Retinal pigment epithelial cell (primary cell): ENCODE measurements around the gene IL1RAPL1.
"Not testable (repeated sequence)": the region's sequence is repeated elsewhere in the genome, so short reads cannot be mapped to it uniquely, and the experiment has no call there.

Source experiments
- DNase-seq: peaks from one replicate; pipeline ENCODE4 v3.0.0-alpha.2; 2010; ENCODE audit warnings: low read depth
- H3K4me3 ChIP-seq: 2 replicates; pipeline ENCODE4 v1.5.1; 2011; ENCODE audit warnings: mild to moderate bottlenecking, low read length, control low read depth, moderate library complexity
- TF ChIP-seq, protein P1 (sequence below): conservative IDR thresholded peaks from 2 replicates; pipeline ENCODE4 v1.5.1; 2011; ENCODE audit warnings: low read depth, low read length, control low read depth, inconsistent platforms

The IL1RAPL1 gene

DNA sequence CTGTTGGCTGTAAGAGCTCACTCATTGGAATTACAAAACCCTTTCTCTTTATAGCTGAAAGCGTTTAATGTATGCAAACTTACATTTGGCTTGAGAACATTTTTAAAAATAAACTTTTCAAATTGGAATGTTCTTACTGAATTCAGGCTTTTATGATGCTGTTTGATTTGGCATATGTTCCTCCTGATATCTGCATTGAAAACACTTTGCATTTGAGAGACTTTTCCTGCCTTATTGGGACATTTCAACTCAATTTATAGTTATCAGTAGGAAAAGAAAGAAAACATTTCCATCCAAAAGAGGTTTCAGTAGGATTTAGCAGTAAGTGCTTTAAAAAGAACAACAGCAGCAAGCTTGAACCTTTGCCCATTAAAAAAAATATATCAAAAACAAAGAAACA, 520.0 kb downstream of the IL1RAPL1 start:
- TF ChIP-seq, protein P1, sequence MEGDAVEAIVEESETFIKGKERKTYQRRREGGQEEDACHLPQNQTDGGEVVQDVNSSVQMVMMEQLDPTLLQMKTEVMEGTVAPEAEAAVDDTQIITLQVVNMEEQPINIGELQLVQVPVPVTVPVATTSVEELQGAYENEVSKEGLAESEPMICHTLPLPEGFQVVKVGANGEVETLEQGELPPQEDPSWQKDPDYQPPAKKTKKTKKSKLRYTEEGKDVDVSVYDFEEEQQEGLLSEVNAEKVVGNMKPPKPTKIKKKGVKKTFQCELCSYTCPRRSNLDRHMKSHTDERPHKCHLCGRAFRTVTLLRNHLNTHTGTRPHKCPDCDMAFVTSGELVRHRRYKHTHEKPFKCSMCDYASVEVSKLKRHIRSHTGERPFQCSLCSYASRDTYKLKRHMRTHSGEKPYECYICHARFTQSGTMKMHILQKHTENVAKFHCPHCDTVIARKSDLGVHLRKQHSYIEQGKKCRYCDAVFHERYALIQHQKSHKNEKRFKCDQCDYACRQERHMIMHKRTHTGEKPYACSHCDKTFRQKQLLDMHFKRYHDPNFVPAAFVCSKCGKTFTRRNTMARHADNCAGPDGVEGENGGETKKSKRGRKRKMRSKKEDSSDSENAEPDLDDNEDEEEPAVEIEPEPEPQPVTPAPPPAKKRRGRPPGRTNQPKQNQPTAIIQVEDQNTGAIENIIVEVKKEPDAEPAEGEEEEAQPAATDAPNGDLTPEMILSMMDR, result no peak

DNA sequence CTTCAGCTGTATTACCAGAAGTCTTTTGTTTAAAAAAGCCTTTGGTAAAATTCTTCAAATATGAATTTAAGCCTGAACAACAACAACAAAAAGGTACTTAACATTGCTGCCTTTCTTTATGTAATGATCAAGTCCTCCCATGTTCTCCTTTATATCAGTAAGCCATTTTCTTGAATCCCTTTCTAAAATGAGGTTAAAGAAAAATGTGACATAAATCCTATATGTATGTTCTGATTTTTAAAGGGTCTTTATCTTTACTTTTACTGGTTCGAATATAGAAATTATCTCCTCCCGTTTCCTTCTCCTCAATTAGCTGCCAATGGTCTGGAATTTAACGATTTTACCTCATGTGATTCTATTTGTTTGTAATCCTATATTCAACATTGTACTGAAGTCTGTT, 522.8 kb downstream of the IL1RAPL1 start:
- DNase-seq, result no peak
- TF ChIP-seq, protein P1, result no peak
- H3K4me3 ChIP-seq, result no peak overlapping the region

More for the DNA sequence above, 520.0 kb downstream of the IL1RAPL1 start:
- no peak overlapping the region for H3K4me3 ChIP-seq
- DNase-seq, result no peak

DNA sequence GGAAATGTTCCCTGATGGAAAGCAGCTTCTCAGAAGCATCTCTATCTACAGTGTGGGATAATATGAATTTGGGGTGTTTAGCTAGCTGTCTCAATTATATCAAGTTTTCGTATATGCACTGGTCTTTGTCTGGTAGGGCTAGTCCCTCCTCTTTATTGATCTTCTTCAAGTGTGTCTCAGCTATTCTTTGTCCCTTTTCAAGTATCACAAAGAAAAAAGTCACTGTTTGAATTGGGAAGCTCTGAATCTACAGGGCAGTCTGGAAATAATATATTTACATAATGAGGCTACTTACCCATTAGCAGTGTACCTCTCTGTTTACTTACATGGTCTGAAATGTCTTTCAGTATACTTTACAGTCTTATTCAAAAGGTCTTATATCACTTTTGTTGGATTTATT, 526.0 kb downstream of the IL1RAPL1 start:
- no peak overlapping the region for H3K4me3 ChIP-seq
- TF ChIP-seq, protein P1, result no peak
- DNase-seq, result no peak

DNA sequence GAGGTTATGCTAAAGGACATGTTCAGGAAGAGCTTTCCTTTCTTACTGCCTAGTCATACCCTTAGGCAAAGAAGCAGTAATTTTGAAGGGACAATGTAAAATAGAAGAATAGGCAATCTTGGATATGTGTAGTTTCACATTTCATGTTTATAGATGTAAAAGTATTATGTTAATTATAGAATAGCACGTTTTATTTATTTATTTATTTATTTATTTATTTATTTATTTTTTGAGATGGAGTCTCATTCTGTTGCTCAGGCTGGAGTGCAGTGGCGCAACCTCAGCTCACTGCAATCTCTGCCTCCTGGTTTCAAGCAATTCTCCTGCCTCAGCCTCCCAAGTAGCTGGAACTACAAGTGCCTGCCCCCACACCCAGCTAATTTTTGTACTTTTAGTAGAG, 535.6 kb downstream of the IL1RAPL1 start:
- not testable (repeated sequence) for DNase-seq

DNA sequence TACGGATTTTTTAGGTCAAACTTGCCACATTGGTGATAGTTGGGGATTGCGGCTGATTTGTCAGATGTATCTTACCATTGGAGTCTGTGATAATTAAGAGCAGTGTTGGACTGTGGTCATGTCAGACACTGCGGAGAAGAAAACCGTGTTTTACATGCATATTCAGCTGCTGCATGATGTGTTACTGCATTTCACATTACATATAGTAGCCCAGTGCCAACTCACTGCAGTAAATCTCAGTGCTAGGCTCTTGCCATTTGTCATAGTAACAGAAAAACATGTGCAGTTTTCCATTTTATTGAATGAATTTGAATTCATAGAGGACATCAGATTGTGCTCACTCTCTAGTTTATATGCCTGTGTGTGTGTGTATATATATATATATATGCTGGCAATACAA, 543.7 kb downstream of the IL1RAPL1 start:
- DNase-seq, result no peak
- no peak overlapping the region for H3K4me3 ChIP-seq
- TF ChIP-seq, protein P1, result no peak

More for the DNA sequence above, 535.6 kb downstream of the IL1RAPL1 start:
- not testable (repeated sequence) for H3K4me3 ChIP-seq

DNA sequence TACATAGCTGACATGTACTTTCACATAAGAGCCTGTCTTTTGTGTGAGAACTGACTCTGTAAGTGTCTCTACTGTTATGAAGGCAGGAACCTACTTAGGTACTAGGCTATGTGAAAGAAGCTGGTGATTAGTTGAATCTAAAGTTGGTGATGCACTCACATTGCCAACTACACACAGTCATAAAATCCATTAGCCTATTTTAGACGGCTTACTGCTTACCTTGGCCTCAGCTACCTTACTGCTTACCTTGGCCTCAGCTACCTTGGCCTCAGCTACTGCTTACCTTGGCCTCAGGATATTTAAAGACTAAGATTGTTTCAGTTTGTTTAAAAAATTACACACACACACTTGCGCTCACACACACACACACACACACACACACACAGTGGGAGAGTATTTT, 549.7 kb downstream of the IL1RAPL1 start:
- DNase-seq, result no peak
- TF ChIP-seq, protein P1, result no peak
- no peak overlapping the region for H3K4me3 ChIP-seq

DNA sequence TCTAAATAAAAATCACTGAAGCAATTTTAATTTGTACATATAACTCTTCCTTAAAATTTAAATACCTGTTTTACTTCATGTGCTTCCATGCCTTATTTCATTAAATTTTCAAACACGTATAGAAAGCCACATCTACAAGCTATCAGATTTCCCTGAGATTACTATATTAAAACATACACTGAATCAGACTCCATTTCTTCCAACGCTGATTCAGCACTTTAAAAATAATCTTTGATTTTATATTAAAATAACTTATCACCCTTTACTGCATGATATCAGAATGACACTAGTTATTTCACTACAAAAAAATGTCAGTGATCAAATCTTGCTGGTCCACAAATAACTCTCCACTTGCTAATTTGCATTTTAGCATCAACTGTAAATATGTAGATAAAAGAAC, 550.8 kb downstream of the IL1RAPL1 start:
- H3K4me3 ChIP-seq, result no peak overlapping the region
- TF ChIP-seq, protein P1, result no peak
- DNase-seq, result no peak

DNA sequence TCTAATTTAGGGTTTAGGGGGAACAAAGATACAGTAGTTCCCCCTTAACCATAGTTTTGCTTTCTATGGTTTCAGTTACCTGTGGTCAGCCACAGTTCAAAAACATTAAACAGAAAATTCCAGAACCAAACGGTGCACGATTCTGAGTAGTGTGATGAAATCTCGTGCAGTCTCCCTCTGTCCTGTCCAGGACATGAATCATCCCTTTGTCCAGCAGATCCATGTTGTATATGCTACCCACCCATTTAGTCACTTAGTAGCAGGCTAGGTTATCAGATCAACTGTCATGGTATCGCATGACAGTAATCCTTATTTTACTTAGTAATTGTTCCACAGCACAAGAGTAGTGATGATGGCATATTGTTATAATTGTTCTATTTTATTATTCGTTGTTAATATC, 556.1 kb downstream of the IL1RAPL1 start:
- TF ChIP-seq, protein P1, result no peak
- DNase-seq, result no peak
- no peak overlapping the region for H3K4me3 ChIP-seq
